Measurements from ENCODE around the gene CNTNAP2.

DNA sequence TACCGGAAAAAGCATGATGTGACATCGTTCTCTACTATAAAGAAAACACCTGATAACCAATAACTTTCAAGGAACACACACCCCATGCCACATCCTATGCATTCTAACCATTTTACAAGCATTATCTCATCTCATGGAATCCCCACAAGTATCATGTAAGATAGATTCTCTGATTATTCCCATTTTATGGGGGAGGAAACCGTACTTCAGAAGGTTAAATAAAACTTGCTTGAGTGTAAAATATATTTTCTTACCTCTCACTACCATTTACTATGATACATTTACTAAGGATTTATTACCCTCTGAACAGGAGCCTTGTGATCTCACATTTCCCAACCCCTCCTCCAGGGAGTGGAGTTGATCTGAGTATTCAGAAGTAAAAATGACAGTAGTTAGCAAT, 522.7 kb downstream of the CNTNAP2 start:
- TF ChIP-seq, protein P1, sequence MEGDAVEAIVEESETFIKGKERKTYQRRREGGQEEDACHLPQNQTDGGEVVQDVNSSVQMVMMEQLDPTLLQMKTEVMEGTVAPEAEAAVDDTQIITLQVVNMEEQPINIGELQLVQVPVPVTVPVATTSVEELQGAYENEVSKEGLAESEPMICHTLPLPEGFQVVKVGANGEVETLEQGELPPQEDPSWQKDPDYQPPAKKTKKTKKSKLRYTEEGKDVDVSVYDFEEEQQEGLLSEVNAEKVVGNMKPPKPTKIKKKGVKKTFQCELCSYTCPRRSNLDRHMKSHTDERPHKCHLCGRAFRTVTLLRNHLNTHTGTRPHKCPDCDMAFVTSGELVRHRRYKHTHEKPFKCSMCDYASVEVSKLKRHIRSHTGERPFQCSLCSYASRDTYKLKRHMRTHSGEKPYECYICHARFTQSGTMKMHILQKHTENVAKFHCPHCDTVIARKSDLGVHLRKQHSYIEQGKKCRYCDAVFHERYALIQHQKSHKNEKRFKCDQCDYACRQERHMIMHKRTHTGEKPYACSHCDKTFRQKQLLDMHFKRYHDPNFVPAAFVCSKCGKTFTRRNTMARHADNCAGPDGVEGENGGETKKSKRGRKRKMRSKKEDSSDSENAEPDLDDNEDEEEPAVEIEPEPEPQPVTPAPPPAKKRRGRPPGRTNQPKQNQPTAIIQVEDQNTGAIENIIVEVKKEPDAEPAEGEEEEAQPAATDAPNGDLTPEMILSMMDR (IDR thresholded peaks at IDR 0.05): no peak
- TF ChIP-seq POLR2AphosphoS5 (IDR thresholded peaks at IDR 0.05) (no peak), POLR2A (IDR thresholded peaks at IDR 0.05) (no peak)
